Activated CD4-positive, CD25-positive, alpha-beta regulatory T cell treated with anti-CD3 and anti-CD28 coated beads, Interleukin-2, amount 50 U/mL, for 72 hours (primary cell): ENCODE measurements around the gene SUMO2.
"Not testable (repeated sequence)": the region's sequence is repeated elsewhere in the genome, so short reads cannot be mapped to it uniquely, and the experiment has no call there.

ENCODE experiments used
- DNase-seq: peaks from one replicate; pipeline ENCODE4 v3.0.0; 2021

Gene SUMO2

GRCh38 chr17:75181608-75182318, 996 bp downstream of the SUMO2 start:
- peak; percentile 54 for DNase-seq

GRCh38 chr17:75181110-75181509, 1.6 kb downstream of the SUMO2 start:
- no peak for DNase-seq

GRCh38 chr17:75178453-75178852, 4.3 kb downstream of the SUMO2 start:
- DNase-seq: no peak

GRCh38 chr17:75176625-75177024, 6.1 kb downstream of the SUMO2 start:
- DNase-seq: no peak

GRCh38 chr17:75174996-75175395, 7.8 kb downstream of the SUMO2 start:
- no peak for DNase-seq

- DNase-seq: no peak
Measured at GRCh38 chr17:75173526-75173925, 9.2 kb downstream of the SUMO2 start.

GRCh38 chr17:75168998-75169397, 13.8 kb downstream of the SUMO2 start:
- no peak for DNase-seq

GRCh38 chr17:75164606-75165005, 18.2 kb downstream of the SUMO2 start:
- not testable (repeated sequence) for DNase-seq

- DNase-seq: no peak
Measured at GRCh38 chr17:75163074-75163473, 19.7 kb downstream of the SUMO2 start.

- DNase-seq: no peak
Measured at GRCh38 chr17:75160211-75160610, 22.5 kb downstream of the SUMO2 start.

- peak; percentile 12 for DNase-seq
Measured at GRCh38 chr17:75159196-75160031, 23.3 kb downstream of the SUMO2 start.

- peak; percentile 25 for DNase-seq
Measured at GRCh38 chr17:75158480-75158879, 24.3 kb downstream of the SUMO2 start.

- no peak for DNase-seq
Measured at GRCh38 chr17:75155191-75155601, 27.6 kb downstream of the SUMO2 start.

GRCh38 chr17:75154195-75155106, 28.3 kb downstream of the SUMO2 start, which contains the start of gene JPT1:
TSS of gene JPT1 (minus strand) at chr17:75154512. CDS start at chr17:75154397, 115 bp downstream.
- peak; percentile 93 for DNase-seq

- DNase-seq: no peak
Measured at GRCh38 chr17:75153780-75154194, 29.0 kb downstream of the SUMO2 start.

GRCh38 chr17:75152922-75153779, 29.6 kb downstream of the SUMO2 start:
- peak; percentile 34 for DNase-seq

GRCh38 chr17:75152523-75152921, 30.2 kb downstream of the SUMO2 start:
- no peak for DNase-seq

GRCh38 chr17:75151930-75152329, 30.8 kb downstream of the SUMO2 start:
- DNase-seq: no peak

- DNase-seq: peak; percentile 8
Measured at GRCh38 chr17:75147878-75148546, 34.7 kb downstream of the SUMO2 start.

- no peak for DNase-seq
Measured at GRCh38 chr17:75146592-75146991, 36.2 kb downstream of the SUMO2 start.

GRCh38 chr17:75144816-75145512, 37.8 kb downstream of the SUMO2 start:
- DNase-seq: no peak
